GM04503 (cell line): Measurements from ENCODE around the gene DPY19L1.
"Not testable (repeated sequence)": the region's sequence is repeated elsewhere in the genome, so short reads cannot be mapped to it uniquely, and the experiment has no call there.

ENCODE experiments used
- DNase-seq: peaks from one replicate; pipeline ENCODE4 v3.0.0-alpha.2; 2012; ENCODE audit warnings: low read depth

DPY19L1 gene

DNA sequence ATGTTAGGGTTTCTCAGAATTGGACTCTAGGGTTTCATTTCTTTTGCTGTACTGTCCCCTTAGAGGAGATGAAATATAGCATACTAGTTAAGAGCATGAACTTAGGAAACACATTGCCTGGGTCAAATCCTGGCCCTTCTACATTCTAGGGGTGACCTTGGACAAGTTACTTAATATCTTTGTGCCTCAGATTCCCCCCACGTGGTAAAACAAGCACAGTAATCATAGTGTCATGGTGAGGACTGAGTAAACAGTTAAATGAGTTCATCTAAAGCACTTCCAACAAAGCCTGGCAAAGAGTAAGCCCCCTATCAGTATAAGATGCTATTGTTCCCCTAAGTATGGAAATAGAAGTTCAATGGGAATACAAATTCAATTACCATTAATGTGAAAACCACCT, 5.1 kb downstream of the DPY19L1 start:
- DNase-seq: no peak

- DNase-seq: no peak
These were observed 6.4 kb downstream of the DPY19L1 start for GRCh38 chr7:35030848-35031247.

- no peak for DNase-seq
These were observed 8.0 kb downstream of the DPY19L1 start for GRCh38 chr7:35029311-35029710.

GRCh38 chr7:35026150-35026549, 11.1 kb downstream of the DPY19L1 start:
- no peak for DNase-seq

GRCh38 chr7:35025369-35025870, 11.9 kb downstream of the DPY19L1 start:
- DNase-seq: no peak

- no peak for DNase-seq
These were observed 13.0 kb downstream of the DPY19L1 start for GRCh38 chr7:35024298-35024697.

DNA sequence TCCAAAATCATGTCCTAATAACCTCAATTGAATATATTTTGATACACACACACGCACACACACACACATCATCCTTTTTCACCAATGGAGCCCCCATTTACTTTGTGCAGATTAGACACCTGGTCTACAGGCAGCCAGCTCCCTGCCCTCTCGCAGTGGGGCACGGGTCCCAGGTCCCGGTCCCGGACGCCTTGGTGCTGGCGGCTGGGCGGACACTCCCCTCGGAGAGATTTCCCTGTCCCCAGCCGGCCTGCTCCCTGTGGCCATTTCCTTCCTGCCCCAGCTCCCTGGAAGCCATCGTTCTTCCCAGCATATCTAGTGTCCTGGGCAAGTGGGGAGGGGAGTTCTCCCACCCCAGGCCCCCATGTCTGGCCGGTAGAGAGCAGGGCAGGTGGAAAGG, 14.6 kb downstream of the DPY19L1 start:
- no peak for DNase-seq

GRCh38 chr7:35021445-35021844, 15.8 kb downstream of the DPY19L1 start:
- DNase-seq: no peak

DNA sequence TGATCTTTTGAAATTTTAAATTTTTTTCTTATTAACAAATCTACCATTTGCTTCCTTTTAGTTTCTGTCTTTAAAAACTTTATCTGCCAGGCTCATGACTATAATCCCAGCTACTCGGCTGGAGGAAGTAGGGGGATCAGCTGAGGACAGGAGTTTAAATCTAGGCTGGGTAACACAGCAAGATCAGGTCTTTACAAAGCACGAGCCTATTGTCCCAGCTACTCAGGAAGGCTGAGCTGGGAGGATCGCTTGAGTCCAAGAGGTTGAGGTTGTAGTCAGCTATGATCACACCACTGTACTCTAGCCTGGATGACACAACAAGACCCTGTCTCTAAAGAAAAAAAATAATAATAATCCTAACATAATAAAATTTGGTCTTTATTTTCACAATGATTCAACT, 17.5 kb downstream of the DPY19L1 start:
- DNase-seq: no peak

- DNase-seq: no peak
These were observed 18.0 kb downstream of the DPY19L1 start for GRCh38 chr7:35019179-35019729.

- DNase-seq: no peak
These were observed 21.9 kb downstream of the DPY19L1 start for GRCh38 chr7:35015346-35015859.

- no peak for DNase-seq
These were observed 25.1 kb downstream of the DPY19L1 start for GRCh38 chr7:35012160-35012559.

DNA sequence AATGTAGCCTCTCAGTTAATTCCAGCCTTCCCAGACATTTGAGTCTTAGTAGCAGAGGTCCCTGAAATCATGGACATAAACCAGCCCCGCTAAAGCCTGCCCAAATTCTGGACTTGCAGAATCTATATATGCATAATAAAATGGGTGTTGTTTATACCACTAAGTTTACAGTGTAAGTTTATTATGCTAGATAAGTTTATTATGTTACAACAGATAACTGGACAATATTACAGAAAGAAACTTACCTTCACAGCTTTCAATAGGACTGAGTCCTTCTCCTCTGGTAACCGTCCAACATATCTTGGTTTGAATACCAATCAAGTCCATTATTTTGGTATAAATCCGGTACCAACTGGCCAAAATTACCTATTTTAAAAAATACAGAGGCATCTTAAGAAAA, 26.2 kb downstream of the DPY19L1 start:
- DNase-seq: no peak

DNA sequence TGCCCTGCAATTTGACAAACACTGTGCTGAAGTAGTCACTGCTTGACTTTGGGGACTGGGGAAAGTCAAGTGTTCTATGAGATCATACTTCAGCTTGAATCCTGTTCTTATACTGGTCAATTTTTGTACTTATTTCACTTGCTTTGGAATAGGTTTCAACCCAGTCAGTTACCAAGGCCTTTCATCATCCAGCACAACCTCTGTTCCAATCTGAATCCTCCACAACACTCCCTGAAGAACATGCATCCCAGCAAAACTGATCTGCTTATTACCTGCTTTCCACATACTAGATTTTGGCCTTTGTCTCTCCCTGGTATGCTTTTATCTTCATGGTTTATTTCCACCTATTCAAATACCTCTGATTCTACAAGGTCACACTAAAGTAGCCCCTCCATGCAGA, 29.5 kb downstream of the DPY19L1 start:
- DNase-seq: no peak

- no peak for DNase-seq
These were observed 32.7 kb downstream of the DPY19L1 start for GRCh38 chr7:35004531-35005095.

DNA sequence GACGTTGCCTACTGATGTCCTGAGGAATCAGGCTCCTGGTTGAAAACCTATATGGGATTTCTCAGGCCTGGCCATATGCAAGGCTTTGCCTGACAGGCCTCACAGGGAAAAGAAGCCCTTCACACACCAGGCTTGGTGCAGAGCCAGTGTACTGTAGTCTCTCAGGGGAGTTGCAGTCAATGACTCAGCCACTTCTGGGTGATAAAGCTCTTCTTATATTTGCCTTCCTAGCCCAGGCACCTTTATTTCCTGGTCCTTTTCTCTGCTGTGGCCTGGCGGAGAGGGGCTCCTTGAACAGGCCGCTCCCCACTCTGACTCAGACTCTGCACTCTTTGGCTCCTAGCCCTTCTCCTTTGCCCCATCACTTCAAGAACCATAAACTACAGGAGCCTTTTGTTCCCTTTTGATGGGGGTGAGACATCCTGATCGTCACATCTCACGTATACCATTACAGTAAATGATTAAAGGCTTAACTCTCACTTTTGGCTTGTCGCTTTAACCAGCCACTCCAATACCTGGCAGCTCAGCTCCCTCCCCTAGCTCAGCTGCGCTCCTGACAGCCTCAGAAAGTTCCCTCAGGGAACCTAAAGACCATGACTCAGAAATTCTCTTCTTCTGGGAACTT, 33.5 kb downstream of the DPY19L1 start:
- DNase-seq: peak; percentile 27

DNA sequence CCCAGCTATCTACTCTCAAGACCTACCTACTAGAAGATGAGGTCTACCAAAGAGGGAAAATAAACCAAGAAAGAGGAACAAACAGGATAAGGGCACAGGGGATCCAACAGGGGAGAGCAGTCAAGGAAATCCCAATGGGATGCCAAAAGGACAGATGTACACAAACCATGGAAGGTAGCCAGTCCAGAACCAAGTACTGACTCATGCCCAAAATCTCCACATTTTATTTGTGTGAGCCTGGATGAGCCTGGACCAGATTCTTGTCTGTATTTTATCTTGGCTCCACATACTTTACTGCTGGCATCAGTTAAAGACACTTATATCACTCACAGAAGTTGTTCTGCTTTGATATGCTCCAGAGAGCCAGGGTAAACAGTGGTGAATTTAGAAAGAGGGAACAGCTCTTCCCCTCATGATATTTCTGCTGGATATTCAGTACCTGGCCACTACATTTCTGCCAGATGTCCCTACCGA, 34.1 kb downstream of the DPY19L1 start:
- DNase-seq: peak; percentile 30

GRCh38 chr7:34998335-34998734, 39.0 kb downstream of the DPY19L1 start:
- DNase-seq: not testable (repeated sequence)

DNA sequence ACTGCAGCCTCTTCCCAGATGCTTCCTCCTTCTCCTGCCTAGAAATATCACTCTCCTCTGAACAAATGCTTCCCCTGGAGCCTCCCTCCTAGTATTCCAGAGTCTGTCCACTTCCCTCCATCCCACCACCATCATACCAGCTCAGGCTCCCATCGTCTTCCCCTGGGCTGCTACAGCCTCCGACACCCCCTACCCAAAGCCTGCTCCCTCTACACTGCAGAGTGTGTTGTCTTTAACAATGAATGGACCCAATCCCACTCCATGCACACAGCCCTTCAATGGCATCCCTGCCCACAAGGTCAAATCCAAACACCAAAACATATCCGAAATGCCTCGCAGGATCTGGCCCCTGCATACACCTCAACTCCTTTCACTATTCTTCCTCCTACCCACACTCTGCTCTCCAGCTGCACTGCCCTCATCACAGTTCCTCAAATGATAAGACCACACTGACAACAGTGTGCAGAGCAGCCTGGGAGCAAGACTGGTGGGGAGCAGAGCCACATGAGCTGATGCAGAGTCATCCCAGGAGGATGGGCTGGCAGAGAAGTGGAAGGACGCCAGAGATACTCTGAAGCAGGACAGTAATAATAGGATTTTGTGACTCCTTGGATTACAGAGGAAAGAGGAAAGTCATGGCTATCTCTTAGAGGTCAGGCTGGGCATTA, 40.7 kb downstream of the DPY19L1 start:
- not testable (repeated sequence) for DNase-seq

DNA sequence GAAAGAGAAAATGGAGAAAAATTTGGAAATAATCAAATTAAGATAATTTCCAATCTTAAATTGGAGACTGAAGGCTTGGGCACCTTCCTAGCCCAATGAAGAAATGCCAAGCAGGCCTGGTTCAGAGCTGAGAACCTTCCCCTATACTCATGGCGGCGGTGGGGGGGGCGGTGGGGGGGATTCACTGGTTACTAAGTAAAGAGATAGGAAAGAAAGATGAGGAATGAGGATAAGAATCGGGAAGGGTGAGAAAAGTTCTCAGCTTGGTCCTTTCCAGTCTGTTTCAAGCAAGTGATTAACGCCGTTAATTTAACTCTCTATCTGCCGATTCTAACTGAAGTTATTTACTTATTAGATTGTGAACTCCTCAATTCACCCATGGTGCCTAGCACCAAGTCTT, 41.5 kb downstream of the DPY19L1 start:
- DNase-seq: no peak

DNA sequence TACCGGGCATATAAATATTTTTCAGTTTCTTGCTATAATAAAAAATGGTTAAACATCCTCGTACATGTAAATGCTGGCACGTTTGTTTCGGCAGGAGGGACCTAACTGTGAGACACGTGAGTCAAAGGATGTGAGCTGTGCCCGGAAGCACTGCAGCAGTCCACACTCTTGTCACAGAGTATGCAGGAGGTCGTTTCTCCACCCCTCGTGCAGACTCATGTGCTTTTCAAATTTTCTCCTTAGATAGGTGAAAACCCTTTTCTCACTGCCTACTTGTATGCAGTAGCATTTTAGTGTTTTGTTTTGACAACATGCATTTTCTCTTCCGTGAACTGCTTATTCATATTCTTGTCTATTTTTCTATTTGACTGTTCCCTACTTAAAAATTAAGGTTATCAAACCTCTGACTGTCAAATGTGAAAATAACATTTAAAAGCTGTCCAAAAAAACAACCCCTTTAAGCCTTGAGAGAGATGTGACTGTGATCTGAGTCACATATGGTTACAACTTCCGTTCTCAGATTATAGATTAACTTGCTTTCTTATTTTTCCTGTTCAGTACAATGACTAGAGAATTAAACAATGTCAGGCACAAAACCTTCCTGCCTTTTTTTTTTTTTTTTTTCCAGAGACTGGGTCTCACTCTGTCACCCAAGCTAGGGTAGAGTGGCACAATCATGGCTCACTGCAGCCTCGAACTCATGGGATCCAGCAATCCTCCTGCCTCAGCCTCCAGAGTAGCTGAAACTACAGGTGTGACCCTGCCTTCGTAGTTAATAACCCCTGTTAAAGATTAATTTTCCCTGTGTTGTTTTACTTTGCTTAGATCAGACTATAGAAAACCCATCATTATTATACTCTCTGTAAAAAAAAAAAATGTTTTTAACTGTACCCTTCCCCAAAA, 45.1 kb downstream of the DPY19L1 start:
- no peak for DNase-seq
